ENCODE results near the gene DIPK1A.

Gene DIPK1A

DNA sequence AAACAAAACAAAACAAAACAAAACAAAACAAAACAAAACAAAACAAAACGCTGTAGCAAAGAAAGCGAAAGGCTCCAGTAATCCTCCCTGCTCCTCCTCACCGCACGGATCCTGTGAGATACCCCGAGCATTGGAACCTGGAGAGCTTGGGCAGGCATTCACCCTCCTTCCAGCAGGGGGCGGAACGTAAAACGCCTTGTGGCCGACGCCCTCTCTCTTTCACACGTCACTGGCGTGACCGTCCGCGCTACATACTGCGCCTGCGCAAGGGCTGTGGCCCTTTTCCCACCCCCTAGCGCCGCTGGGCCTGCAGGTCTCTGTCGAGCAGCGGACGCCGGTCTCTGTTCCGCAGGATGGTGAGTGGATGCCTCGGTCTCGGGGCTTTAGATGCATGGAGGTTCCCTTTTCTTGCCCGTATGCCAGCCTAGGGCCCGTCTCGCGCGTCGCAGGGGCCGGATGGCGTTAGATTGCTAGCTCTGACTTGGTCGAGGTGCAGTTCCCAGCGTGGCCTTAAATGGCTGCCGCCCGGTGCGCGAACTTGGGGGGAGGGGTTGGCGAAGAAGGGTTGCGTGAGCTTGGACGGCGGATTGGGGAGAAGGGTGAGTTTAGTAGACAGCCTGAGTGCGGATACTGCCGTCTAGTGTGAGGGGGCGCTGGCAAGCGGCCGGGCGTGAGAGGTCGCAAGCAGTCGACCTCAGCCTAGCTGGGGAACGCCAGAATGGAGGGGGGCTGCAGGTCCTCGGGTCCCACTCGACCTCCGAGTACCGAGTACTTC is 129.3 kb downstream of the DIPK1A start, which contains the start of gene RPL5:
Gene RPL5, plus strand, starts transcription at position 279 of the 775 bp plus-strand sequence. Its CDS starts 75 bp downstream, at position 354.
- TF ChIP-seq, protein P1, sequence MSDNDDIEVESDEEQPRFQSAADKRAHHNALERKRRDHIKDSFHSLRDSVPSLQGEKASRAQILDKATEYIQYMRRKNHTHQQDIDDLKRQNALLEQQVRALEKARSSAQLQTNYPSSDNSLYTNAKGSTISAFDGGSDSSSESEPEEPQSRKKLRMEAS (IDR thresholded peaks at IDR 0.05; ENCODE audit: low read depth, low read length), result peak; percentile 83
- TF ChIP-seq, protein P2, sequence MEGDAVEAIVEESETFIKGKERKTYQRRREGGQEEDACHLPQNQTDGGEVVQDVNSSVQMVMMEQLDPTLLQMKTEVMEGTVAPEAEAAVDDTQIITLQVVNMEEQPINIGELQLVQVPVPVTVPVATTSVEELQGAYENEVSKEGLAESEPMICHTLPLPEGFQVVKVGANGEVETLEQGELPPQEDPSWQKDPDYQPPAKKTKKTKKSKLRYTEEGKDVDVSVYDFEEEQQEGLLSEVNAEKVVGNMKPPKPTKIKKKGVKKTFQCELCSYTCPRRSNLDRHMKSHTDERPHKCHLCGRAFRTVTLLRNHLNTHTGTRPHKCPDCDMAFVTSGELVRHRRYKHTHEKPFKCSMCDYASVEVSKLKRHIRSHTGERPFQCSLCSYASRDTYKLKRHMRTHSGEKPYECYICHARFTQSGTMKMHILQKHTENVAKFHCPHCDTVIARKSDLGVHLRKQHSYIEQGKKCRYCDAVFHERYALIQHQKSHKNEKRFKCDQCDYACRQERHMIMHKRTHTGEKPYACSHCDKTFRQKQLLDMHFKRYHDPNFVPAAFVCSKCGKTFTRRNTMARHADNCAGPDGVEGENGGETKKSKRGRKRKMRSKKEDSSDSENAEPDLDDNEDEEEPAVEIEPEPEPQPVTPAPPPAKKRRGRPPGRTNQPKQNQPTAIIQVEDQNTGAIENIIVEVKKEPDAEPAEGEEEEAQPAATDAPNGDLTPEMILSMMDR (IDR thresholded peaks at IDR 0.05; ENCODE audit: low read depth, low read length), result peak; percentile 86
- peak; percentile 100 for TF ChIP-seq POLR2A (IDR thresholded peaks at IDR 0.05; ENCODE audit: extremely low read depth, insufficient read length)
- TF ChIP-seq MYC (IDR thresholded peaks at IDR 0.05; ENCODE audit: low read depth, low read length), result peak; percentile 97
- DNase-seq (ENCODE audit: low read depth), result peak; percentile 96
- H3K4me3 ChIP-seq (ENCODE audit: low read depth, low read length), result peak within 1 kb of the TSS; percentile 98

DNA sequence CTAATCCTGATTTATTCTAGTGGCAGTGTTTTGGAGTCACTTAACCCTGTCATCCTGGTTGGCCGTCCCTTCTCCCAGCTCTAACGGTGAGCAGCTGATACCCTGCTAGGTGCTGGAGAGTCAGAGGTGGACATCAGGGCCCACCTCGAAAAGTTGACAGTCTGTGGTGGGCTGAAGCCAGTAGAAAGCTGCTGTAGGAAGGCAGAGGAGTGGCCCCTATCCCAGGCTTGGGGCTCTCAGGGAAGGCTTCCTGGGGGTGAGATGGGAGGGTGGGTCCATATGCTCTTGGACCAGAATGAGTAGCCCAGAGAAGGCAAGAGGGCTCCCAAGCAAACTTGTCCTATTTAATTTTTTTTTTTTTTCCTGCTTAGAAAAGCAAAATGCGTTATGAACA is 129.9 kb downstream of the DIPK1A start:
- TF ChIP-seq POLR2A (IDR thresholded peaks at IDR 0.05; ENCODE audit: extremely low read depth, insufficient read length) (no peak), MYC (IDR thresholded peaks at IDR 0.05; ENCODE audit: low read depth, low read length) (no peak)
- TF ChIP-seq, protein P2 (IDR thresholded peaks at IDR 0.05; ENCODE audit: low read depth, low read length), result no peak
- TF ChIP-seq, protein P1 (IDR thresholded peaks at IDR 0.05; ENCODE audit: low read depth, low read length), result no peak
- H3K4me3 ChIP-seq (ENCODE audit: low read depth, low read length), result no peak overlapping the region
- no peak for DNase-seq (ENCODE audit: low read depth)

DNA sequence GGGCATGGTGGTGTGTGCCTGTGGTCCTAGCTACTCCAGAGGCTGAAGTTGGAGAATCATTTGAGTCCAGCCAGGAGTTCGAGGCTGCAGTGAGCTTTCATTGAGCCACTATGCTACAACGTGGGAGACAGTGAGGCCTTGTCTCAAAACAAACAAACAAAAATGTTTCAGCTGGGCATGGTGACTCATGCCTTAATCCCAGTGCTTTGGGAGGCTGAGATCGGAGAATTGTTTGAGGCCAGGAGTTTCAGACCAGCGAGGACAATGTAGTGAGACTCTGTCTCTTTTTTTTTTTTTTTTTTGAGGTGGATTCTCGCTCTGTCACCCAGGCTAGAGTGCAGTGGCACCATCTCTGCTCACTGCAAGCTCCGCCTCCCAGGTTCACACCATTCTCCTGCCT is 134.5 kb downstream of the DIPK1A start:
- no peak for DNase-seq (ENCODE audit: low read depth)
- TF ChIP-seq MYC (IDR thresholded peaks at IDR 0.05; ENCODE audit: low read depth, low read length), result no peak
- TF ChIP-seq, protein P2 (IDR thresholded peaks at IDR 0.05; ENCODE audit: low read depth, low read length), result no peak
- TF ChIP-seq, protein P1 (IDR thresholded peaks at IDR 0.05; ENCODE audit: low read depth, low read length), result no peak
- TF ChIP-seq POLR2A (IDR thresholded peaks at IDR 0.05; ENCODE audit: extremely low read depth, insufficient read length), result no peak
- no peak overlapping the region for H3K4me3 ChIP-seq (ENCODE audit: low read depth, low read length)

DNA sequence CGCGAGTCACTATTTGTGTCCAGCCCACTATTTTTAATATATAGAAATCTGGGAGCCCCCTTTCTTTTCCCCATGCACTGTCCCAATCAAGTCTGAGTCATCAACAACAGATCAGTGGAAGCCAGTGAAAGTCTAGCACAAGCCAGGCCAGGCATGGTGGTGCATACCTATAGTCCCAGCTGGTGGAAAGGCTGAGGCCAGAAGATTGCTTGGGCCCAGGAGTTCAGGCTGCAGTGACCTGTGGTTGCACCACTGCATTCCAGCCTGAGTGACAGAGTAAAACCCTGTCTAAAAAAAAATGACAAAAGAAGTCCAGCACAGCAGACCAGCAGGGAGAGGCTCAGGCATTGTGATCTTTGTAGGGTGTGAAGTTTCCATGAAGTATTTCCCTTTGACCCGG is 138.4 kb downstream of the DIPK1A start:
- TF ChIP-seq POLR2A (IDR thresholded peaks at IDR 0.05; ENCODE audit: extremely low read depth, insufficient read length) (no peak), MYC (IDR thresholded peaks at IDR 0.05; ENCODE audit: low read depth, low read length) (no peak)
- TF ChIP-seq, protein P1 (IDR thresholded peaks at IDR 0.05; ENCODE audit: low read depth, low read length), result no peak
- TF ChIP-seq, protein P2 (IDR thresholded peaks at IDR 0.05; ENCODE audit: low read depth, low read length), result no peak

DNA sequence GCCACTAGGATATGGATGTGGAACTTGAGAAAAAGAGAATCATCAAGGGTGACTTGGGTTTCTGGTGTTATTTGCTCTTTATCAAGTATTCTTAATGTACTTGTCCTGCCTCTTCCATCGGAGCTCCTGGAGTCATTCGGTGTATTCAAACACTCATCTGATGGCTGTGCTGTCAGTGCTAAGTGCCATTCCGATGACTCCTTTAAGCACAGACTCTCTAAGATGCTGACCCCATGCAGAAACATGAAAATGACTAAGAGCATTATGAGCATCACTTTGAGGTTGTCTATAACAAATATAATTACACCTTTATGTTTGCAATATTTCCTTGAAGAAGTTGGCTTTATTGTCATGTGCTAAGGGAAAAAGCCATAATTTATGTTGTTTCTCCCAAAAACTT is 140.7 kb downstream of the DIPK1A start:
- TF ChIP-seq MYC (IDR thresholded peaks at IDR 0.05; ENCODE audit: low read depth, low read length) (no peak), POLR2A (IDR thresholded peaks at IDR 0.05; ENCODE audit: extremely low read depth, insufficient read length) (no peak)
- TF ChIP-seq, protein P1 (IDR thresholded peaks at IDR 0.05; ENCODE audit: low read depth, low read length), result no peak
- TF ChIP-seq, protein P2 (IDR thresholded peaks at IDR 0.05; ENCODE audit: low read depth, low read length), result no peak
- no peak for DNase-seq (ENCODE audit: low read depth)
- no peak overlapping the region for H3K4me3 ChIP-seq (ENCODE audit: low read depth, low read length)

More for the DNA sequence above, 138.4 kb downstream of the DIPK1A start:
- DNase-seq (ENCODE audit: low read depth), result peak; percentile 51
- H3K4me3 ChIP-seq (ENCODE audit: low read depth, low read length), result no peak overlapping the region

All from NB4 (cell line).